Smooth muscle cell of the brain vasculature (primary cell): ENCODE results near the gene ALK.

Source experiments
- DNase-seq: peaks from one replicate; pipeline ENCODE4 v3.0.0-alpha.2; 2012; ENCODE audit warnings: low read depth, low spot score

Gene ALK

DNA sequence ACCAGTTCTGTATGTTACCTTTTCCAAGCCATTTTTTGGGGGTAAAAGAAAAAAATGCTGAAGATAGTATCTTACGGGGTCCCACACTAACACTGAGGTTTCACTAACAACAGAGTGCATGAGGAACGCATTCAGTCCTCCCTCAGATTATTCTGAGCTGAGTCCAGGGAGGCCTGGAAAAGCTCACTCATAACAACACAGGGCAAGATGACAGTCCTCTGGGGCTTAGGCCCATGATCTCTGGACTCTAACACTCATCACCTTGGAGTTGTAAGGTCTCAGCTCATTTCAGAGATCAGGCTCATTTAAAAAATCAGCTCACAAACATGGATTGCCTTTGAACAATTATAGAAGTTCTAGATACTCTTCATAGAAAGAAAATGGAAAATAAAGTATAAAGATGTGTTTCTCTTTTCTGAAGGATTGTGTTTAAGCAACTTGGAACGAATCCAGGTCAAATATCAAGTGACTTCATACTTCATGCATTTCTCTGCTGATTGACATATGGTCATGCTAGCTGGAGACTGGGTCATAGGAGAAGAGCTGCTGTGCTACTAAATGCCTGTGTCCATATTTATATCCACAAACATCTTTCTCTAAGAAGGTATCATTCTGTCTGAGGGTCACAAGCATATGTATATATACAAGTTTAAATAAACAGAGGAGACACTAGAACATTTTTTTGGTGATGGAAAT, 265.8 kb downstream of the ALK start:
- DNase-seq, result peak; percentile 28

DNA sequence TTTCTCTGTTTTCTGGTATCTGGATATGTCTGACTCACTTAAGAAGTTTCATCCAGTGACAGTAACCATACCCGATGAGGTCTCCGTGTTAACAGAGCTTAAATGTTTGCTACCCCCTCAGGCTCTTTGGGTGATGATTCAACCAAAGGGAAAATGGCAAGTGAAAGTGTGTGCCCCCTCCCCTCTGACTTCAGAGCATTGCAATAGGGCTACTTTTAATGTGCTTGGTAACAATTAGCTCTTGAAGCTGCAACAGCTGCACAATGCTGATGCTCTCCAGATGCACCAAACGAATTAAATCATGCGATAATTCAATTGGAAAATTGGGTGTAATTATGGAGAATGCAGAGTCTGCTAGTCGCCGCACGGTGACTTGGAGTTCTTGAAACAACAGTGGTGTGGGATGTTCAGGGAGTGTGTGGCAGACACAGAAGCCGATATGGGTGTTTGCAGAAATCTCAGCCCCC, 270.7 kb downstream of the ALK start:
- DNase-seq, result no peak

DNA sequence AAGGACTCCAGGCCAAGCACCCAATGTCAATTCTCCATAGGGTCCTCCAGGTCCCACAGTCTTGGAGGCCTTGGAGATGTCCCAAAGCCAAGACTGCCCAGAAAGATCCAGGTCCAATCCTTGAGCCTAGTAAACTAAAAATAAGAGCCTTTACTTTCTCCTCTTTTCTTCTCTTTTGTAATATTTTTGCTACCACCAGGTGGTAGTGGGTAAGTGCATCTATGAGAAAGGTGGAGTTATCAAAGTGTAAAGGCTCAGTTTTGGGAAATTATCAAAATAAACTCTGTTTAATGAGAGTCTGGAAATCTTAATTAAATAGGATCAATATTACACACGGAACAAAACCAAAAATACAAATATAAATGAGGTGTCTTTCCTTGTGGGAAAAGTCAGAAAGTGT, 276.4 kb downstream of the ALK start:
- no peak for DNase-seq

DNA sequence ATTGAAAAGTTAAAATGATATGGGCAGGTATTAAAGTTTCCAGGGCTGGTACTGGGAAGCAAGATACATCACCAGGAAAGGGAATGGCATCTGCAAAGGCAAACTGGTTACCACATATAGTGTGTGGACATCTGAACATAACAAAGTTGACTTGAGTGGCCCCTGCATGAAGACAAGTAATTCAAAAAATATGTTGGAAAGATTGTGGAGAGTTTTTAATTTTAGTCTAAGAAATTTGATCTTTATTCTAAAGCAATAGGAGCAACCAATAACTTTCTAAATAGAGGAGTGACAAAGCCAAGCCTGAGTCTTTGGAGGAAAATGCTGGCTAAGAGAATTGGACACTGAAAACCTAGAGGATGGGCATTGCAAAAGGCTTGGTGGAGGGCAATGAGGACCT, 278.2 kb downstream of the ALK start:
- no peak for DNase-seq

DNA sequence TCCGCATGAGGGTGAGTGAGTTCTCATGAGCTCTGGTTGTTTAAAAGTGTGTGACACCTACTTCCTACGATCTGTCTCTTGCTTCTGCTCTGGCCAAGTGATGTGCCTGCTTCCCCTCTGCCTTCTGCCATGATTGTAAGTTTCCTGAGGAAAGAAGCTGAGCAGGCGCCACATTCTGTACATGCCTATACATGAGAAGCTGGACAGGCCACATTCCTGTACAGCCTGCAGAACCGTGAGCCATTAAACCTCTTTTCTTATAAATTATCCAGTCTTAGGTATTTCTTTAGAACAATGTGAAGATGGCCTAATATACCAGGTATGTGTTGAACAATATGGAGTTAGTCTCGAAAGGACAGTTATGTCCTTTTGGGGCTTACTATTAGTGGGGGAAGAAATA, 281.0 kb downstream of the ALK start:
- DNase-seq, result no peak

DNA sequence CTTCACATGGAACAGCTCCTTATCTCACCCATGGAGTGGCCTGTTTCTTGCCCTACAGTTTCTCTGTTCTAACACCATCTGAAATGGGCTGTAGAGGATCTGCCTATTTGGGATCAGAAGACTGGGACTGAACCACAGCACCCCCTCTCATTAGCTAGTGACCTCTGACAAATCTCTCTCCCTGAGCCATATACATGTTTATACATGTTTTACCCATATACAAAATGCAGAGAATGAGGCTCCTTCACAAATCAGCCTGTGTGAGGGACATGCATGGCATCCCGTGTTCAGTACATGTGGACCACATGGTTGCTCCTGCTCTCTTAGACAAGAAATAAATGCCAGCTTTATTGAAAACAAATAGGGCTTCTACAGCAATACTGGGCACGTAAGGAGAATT, 282.7 kb downstream of the ALK start:
- DNase-seq, result no peak

DNA sequence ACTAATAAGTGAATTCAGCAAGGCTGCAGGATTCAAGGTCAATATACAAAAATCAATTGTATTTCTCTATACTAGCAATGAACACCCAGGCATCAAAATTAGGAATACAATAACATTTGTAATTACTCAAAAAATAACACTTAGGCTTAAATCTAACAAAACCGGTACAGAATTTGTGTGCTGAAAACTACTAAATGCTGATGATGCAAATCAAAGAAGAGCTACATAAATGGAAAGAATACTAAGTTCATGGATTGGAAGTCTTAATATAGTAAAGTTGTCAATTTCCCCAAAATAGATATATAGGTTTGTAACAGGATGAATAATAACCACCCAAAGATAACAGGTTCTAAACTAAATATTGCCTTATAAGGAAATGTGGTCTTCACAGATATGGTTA, 286.5 kb downstream of the ALK start:
- no peak for DNase-seq

DNA sequence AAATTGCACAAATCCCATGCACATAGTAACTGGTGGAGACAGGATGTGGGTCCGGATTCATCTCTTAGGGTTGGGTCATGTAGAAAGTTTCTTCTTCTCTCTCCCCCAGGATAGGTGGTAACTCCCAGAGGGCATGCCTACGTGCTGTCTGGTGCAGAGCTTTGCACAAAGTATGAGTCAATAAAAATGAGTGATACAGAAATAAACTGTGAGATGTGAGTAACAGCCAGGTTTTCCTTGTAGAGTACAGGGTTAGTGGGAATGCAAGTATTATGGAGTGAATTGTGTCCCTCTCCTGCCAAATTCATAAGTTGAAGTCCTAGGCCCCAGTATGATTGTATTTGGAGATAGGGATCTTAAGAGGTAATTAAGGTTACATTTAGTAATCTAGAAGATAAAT, 289.4 kb downstream of the ALK start:
- DNase-seq, result no peak

DNA sequence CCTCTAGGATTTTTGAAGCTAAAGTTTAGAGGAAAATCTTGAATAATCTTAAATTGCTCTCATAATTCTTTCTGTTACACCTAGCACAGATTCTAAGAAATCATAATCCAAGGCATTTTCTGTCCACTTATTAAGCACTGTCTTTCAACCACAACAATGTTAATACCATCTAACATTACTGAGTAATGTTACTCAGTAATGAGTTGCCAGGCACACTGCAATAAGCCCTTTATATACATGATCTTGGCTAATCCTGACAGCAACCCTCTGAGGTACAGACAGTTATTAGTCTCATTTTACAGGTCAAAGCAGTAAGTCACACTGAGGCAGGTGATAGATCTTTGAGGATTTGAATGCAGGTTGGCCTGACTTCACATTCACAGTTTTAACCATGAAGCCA, 291.9 kb downstream of the ALK start:
- DNase-seq, result no peak

DNA sequence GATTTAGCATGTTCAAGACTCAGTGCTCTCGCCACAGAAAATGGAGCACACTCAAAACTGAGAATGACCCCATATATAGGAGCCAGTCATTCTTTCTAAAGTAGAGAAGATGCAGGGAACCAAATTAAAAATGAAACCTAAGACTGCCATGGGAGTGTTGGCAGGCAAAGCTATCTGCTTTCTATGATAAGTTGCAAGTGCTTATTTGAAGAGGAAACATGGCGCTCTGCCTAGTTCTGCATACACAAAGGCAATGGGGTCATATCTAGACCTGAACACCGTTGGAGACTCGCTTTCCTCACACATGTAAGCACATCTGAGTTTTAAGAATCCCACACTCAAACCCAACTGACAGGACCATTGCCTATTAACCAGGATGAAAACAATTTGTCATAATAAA, 292.5 kb downstream of the ALK start:
- peak; percentile 13 for DNase-seq

DNA sequence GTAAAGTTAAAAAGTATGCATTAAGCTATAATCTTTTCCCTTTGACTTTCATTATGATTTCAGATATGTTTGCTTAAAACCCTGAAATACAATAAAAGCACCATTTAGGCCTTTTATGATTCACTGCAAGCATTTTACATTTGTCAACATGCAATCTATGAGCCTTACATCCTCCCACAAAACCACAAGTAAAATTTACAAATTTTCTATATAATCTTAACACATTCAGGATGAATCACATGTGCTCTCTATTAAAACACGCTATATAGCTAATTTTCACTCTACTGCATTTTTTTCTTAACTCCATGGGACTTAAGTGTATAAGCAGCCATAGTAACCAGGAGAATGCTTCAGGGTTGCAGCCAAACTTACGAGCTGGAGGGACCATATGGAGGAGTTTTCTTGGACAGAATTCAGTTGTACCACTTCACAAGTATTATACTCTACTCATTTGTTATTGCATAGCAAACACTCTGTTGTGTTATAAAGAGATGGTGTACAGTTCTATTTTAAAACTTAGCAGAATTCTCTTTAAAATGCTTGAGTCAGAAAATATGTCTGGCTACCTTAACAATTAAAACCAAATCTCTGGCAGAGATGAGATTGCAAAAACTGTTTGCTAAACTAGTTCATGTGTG, 293.2 kb downstream of the ALK start:
- DNase-seq, result no peak

DNA sequence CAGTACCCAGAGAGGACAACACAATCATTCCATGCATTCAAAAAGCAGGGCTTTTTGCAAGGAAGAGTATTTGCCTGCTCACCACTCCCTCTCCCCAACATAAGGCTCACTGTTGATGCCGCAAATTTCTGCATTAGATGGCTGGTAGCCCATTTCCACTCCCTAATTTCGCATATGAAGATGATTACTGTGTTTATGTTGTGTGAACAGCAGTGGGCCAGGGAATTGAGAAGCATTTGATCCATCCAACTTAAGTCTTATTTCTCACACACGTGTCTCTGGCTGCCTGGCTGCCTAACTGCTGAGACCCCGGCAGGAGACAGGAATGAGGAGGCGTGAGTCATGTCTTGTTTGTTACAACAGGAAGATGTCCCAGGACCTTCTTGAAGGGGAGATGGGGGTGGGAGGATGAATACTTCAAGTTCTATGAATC, 294.1 kb downstream of the ALK start:
- DNase-seq, result peak; percentile 96

DNA sequence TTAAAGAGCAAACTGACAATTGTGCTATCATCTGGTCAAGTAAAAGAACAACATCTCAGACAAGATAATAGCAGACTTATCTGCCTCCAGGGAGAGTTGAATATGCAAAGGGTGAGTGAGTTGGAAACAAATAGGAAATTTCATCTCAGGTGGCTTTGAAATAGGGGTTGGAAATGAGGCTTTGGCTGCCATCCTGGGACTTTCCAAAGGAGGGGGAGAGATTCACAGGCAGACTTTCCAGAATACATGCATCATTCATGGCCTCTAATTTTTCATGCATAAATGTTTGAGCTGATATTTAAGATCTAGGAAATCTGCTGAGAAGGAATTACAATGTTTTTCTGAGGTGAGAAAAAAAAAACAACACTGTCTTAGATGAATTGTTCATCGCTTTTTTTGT, 300.5 kb downstream of the ALK start:
- no peak for DNase-seq

DNA sequence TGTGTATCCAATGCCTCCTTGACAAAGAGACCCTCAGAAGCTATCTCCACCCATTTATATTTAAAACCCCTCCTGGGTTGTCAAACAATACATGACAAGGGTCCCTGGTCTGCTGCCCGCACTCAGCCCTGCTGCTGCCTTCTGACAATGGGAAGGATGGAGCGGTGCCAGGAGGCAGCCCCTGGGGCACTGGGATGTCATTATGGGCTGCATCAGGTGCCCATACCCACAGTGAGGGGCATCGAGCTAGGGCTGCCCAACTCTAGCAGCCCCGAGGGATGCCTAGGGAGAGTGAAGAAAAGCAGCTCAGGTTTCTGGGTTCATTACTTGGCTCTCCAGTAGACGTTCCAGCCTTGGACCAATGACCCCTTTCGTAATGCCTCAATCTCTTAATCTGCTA, 301.7 kb downstream of the ALK start:
- DNase-seq, result no peak

DNA sequence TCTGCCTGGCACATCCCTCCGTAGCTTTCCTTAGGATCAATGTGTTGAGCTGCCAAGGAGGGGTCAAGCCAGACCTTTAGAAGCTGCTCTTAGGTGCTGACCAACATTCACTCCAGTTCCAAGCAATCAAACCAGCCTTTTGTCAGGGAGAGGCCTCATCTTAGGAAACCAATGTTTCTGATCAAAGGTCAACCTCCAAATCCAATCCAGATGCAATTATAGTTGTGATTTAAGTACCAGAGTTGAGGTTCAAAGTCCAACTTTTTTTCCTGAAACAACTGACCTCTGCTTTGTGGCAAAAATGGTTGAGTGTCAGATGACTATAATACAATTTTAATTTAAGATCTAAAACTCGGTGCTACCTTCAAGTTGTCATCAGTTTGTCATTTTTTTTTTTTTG, 303.4 kb downstream of the ALK start:
- no peak for DNase-seq

DNA sequence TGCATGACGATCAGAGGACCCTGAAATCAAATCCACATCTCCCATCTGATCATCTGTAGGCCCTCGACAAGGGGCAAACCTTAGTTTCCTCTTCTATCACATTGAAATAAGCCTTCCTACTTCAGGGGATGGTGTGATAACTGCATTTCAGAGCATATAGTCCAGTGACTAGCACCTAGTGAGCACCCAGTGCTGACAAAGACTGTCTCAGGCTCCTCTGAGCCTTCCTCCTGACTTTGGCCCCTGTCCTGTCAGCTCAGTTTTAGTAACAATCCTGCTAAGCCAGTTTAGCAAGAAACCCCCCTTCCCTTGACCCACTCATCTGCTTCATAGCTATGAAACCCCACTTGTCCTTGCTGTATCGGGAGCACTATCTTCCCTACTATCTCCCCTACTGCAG, 304.0 kb downstream of the ALK start:
- no peak for DNase-seq

DNA sequence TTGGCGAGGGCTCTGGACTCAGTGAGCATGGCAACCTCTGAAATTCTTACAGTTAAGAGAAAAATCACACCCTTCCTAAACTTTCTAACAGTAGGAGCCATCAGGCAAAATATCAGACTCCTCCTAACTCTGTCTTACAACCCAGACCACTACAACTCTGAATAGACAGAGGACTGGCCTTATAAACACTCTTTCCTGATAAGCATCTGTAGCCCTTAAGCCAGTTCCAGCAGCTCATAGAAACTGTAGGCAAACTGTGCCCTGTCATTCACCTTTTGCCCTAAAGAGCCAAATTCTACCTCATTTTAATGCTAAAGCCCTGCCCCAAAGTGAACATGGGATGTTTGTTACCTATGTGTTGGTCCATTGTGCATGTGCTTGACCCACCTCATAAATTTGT, 304.8 kb downstream of the ALK start:
- no peak for DNase-seq

DNA sequence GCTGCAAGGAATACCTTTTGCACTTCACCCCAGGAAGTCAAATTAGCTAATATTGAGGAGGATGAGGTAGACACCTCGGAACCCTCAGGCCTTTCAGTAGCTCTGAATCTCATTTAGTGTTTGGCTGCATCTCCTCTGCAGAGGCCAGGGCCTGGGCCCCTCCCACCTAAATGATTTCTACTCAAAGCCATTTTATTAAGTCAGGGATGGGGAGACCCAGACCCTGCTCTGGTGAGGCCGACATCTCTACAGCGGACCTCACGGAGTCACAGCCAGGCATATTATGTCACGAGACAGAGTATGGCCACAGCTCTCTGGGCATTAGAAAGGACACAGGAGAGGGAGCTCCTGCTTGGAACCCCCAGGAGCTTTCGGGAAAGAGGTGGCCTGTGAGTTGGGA, 305.5 kb downstream of the ALK start:
- no peak for DNase-seq

DNA sequence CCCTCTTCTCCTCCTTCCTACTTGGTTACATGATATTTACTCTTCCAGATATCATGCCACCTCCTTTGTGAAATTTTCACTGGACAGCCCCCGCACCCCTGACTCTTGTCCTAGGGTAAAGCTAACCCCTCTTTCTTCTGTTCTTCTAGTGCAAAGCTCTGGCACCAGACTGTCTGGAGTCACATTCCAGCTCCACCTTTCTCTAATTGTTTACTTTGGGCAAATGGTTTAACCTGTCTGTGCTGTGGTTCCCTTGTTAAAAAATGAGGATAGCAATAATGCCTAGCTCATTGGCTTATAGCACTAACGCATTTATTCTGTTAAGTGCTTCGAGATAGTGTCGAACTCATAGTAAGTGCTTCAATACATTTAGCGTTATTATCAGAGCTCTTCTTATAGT, 306.2 kb downstream of the ALK start:
- no peak for DNase-seq

DNA sequence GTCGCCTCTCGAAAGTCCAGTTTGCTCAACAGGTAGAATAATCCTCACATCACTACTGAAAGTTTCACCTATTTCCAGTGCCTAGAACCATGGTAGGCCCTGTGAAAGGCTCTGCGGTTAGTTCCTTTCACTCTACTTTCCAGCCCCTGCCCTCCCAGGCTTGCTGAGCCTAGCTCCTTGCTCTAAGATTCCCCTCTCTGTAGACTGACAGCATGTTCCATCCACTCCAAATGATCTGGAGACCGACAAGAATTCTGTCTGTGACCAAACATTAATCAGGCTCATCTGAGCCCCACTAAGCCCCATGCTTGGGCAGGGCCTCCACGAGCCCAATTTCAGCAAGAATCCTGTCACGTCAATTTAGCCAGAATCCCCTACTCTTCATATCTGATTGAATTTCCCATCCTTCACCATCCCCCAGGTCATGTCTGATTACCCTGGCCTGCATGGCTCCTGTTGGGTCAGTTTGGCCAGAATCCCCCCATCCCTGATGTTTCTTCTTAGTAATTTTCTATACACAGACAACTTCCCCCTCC, 307.0 kb downstream of the ALK start:
- no peak for DNase-seq

DNA sequence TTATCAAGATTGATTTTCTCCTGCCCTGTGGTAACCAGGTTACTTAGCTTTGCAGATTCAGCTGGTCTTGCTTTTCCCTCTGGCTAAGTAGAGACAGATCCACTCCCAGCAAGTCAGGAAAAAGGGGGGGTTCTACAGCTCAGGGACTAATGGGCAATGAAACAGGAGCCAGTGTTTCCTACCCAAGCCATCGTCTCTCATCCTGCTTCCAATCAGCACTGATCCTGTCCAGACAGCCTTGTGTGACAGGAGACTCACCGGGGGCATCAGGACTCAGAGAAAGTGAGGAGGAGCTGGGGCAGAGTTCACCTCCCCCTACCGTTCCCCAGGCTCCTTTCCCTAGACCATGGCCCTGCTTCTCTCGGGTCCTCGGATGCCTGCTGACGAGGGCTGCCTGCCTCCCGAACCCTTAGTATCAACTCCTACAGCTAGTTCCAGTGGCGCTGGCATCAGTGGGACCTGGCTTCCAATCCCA, 307.6 kb downstream of the ALK start:
- DNase-seq, result no peak

DNA sequence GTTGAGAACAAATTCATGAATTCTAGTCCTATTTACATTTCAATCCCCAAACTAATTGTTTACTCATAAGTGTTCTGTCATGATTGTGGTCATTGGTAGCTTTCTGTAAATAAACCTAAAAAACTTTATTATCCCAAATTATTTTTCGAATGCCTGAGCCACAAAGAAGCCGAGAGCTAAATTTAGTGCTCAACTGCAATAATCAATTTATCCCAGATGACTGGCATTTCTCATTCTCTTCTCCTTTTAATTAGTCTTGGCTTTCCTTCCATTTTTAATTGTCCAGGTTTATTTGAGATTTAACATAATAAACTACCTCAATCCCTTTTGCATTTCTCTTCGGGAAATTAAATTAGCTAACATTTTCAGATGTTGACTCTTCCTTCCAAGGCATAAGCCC, 308.3 kb downstream of the ALK start:
- no peak for DNase-seq

DNA sequence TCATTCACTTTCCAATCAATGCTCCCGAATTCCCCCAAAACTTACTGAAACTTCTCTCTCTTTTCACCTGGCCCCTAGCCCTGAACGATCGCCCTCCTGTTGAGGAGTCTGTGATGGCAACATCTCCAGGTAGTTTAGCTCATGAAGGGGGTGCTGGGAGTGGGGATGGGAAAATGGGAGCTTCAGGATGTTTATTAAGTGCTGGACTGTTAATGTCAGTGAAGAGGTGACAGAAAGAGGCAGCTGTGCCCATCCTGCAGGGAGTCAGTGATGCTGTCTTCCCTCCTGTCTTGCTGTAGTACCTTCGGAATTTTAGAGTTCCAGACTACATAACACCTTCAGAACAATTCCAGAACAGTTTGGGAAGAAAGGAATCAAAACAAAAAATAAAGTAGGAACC, 308.8 kb downstream of the ALK start:
- DNase-seq, result no peak
